Embryonic facial prominence (tissue), 1 donor: ENCODE data around the gene PLK4.
A peak's percentile ranks its signal among the peaks of the same experiment; 100 is the strongest.
"Not testable (repeated sequence)": the region's sequence is repeated elsewhere in the genome, so short reads cannot be mapped to it uniquely, and the experiment has no call there.

ENCODE experiments used
- DNase-seq: peaks from one replicate; pipeline ENCODE4 v3.0.0-alpha.2; 2016; ENCODE audit errors: extremely low spot score

Gene PLK4

DNA sequence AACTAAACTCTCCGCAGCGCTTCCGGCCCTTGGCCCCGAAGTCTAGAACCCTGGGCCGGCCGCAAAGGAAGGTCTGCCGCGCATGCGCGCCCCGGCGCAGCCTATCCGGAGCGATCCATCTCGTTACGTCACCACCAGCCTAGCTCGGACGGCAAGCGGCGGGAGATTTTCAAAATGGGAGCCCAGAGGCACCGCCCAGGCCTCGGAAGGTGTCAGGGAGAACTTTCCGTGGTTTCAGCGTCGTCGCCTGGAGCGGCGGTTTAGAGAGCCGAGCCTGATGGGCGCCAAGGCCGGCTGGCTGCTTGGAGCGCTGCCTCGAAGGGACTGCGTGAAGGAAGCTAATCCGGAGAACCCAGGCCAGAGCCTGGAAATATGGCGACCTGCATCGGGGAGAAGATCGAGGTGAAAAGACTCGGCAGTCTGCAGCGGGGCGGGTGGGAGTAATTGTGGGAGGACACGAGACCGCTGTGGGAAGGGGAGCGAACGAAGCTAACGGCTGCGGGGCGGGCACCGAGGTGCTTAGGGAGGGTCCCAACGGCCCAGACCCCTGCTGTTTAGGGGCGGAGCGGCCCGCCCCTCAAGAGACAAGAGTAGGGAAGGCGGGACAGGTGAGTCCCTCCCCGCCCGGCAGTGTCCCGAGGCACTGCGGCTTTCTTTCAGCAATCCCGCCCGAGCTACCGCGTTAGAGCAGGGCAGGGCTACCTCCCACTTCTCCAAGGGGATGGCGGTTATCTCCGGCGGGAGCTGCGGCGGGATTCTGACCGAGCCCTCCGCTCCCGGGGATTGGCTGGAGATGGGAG, at the start of gene PLK4:
TSS of gene PLK4 (plus strand) at position 131 of the 800 bp plus-strand sequence. CDS start at position 373, 242 bp downstream.
- DNase-seq: peak; percentile 96

DNA sequence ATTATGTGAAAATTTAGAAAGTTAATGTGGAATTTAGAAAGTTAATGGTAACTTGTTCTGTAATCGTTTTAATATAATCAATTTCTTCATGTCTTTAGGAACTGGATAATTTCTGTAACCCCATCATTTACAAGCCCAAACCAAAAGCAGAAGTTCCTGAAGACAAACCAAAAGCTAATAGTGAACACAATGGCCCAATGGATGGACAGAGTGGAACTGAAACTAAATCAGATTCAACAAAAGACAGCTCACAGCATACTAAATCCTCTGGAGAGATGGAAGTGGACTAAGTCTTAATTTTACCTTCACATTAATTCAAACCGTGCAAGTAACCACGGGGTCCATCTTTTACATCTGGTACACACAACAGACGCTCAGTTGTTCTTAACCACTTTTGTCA, 48.1 kb upstream of the PLK4 start:
- DNase-seq: no peak

DNA sequence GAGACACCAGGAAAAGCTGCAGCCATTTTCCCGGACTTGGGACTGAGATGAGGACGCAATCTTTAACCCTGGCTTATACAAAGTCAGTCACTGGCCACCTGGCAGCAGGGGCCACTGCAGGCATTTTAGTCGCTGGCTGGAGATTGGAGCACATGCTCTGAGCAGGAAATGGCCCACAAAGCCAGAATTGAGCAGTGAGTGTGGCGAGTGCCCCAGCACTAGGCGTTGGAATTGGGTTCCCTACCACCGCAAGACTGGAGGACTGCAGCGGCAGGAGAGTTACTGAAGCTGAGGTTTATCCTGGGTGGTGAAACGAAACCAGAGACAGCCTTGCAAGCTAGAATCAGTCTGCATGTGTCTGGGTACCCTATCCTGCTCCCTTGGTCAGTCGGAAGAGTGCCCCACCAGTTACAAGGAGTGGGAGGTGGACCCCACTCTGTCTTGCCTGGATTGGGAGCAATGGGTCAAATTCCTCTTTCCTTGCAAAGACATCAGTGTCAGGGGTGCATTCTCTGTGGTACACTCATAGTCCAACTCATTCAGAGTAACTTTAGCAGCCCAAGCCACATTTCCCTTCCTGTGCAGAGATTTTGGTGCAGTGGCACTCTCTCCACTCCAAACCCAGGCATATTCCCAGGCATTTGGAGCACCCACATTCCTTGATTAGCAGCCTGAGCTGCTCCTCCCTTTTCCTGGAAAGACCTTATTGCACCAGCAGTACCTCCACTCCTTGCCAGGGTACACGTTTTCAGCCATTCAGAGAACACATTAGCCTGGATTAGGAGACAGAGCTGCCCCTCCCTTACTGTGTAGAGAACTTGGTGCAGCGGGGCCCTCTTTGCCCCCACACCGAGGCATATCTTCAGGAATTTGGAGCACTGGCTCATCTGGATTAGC, 36.7 kb upstream of the PLK4 start:
- DNase-seq: no peak

DNA sequence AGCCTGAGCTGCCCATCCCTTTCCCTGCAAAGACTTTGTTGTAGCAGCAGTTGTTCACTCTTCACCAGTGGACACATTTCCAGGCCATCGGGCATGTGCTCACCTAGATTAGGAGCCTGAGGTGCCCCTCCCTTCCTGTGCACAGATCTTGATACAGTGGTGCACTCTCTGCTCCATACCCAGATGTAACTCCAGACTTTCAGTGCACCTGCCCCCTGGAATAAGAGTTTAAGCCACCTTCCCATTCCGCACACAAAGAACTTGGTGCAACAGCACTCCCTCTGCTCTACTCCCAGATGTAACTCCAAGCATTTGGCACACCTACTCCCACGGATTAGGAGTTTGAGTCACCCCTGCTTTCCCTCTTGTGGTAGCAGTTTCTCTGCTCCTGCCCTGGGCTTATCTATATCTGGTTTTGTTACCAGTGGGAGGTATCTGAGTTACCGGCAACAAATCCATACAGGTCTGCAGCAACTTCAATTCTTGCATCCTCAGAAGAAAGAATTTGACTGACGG, 36.0 kb upstream of the PLK4 start:
- no peak for DNase-seq

DNA sequence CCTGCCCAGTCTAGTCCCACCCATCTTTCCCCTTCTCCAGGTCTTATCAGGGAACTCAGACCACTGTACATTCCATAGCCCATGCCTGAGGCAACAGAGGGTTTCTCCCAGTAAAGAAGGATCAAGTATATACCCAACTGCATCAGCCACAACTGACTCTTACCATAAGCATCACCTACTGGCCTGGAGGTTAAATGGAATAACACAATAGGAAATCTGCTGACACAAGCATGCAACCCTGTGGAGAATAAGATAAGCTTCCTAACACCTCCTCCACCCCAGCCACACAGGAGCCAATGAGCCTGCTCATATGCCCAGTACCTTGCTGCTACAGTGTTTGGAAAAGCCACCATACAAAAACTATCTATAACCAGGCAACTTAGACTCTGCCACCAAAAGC, 34.6 kb upstream of the PLK4 start:
- DNase-seq: no peak

DNA sequence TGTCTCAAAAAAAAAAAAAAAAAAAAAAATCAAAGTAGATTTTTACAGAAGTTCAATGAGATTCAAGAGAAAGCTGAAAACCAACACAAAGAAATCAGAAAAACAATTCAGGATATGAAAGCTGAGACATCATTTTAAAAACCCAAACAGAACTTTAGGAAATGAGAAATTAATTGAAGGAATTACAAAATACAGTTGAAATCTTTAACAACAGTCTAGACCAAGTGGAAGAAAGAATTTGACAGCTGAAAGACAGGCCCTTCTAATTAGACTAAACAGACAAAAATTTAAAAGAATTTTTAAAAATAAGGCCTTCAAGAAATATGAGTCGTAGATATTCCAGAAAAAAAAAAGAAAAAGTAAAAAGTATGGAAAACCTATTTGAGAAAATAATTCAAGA, 33.9 kb upstream of the PLK4 start:
- no peak for DNase-seq

DNA sequence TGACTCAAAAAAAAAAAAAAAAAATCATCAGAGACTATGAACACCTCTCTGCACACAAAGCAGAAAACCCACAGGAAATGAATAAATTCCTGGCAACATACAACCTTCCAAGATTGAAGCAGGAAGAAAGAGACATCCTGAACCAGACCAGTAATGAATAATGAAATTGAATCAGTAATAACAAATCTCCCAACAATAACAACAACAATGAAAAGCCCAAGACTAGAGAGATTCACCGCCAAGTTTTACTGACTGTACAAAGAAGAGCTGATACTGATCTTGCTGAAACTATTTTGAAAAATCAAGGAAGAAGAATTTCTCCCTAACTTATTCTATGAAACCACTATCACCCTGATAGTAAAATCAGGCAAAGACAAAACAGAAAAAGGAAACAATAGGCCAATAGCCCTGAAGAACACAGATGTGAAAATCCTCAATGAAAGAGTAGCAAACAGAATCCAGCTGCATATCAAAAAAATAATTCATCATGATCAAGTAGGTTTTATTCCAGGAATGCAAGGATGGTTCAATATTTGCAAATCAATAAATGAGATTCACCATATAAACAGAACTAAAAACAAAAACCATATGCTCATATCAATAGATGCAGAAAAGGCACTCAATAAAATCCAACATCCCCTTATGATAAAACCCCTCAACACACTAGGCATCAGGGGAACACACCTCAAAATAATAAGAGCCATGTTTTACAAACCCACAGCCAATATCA, 31.0 kb upstream of the PLK4 start:
- DNase-seq: no peak

DNA sequence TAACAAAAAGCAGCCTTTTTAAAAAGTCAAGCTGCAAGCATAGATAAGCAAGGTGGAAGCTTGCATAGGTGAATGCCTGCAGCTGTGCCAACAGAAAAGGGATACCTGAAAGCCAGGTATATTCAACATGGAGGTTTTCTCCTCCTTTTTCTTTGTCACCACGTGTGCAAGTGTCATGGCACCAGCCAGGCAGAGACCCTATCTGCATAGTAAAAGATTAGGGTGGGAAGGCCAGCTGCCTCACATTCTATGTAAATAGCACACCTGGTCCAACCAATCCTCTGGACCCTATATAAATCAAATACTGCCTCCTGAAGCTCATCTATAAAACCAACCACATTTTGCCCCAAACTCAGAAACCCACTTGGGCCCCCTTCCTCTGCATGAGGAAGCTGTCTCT, 28.0 kb upstream of the PLK4 start:
- DNase-seq: no peak

DNA sequence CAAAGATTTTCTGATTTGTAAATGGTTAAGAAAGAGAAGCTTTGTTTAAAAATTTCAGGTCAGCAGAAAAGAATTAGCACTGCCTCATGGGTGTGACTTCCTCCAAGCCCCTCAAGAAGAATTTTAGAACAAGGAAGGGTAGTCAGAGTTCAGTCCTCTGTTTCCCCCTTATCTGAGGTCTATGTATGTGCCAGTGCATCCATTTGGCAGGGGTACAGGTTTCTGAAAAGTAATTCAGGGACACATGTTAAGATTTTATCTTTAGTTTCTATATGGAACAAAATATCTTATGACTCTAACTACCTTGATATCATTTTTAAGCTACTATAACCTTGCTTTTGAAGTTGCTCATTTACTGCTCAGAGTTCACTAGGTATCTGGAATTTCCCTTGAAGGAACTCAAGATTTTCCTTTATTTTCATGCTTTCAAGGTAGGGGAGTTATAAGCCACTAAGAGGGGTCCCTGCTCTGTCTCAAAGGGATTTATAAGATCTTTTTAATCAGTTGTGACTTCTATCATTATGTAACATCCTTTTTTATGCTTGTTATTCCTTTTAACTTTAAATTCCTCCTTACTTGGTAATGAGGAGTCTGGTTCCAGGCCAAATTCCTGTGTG, 24.4 kb upstream of the PLK4 start:
- DNase-seq: no peak

DNA sequence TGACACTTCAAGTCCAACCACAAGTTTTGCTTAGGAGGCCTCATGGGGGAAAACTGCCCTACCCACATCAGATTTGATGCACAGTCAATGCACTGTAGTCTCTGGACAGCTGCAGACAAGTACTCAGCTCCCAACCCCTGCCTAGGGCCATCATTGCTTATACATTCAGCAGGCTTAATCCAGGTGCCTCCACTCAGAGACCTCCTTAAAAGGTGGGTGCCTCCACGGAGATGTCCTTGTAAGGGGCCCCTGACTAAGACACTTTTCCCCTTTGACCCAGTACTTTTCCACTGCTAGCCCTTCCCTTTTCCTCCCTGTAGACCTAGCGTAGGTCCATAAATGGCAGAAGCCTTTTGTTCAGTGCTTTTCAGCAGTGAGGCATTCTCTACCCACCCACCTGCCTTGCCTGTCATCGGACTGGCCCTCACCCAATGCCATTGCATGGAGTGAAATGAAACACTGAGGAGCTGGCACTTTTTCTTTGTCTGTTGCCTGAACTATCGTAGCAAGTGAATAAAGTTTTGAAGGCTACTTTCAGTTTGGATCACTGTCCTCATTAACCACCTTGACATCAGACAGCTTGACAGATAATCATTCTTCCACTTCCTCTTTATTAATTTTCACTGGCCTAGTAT, 23.8 kb upstream of the PLK4 start:
- no peak for DNase-seq

DNA sequence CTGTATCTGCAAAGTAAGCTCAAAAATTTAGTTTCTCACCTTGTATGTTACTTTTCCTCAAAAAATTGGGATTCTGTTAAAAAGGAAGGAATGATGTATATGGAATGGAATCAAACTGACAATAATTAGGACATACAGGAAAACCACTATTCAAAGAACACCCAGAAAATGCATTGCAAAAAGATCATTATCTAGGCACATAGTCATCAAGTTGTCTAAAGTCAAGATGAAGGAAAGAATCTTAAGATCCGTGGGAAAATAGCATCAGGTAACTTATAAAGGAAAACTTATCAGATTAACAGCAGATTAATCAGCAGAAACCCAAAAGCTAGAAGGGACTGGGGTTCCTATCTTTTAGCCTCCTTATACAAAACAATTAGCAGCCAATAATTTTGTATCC, 23.1 kb upstream of the PLK4 start:
- no peak for DNase-seq

DNA sequence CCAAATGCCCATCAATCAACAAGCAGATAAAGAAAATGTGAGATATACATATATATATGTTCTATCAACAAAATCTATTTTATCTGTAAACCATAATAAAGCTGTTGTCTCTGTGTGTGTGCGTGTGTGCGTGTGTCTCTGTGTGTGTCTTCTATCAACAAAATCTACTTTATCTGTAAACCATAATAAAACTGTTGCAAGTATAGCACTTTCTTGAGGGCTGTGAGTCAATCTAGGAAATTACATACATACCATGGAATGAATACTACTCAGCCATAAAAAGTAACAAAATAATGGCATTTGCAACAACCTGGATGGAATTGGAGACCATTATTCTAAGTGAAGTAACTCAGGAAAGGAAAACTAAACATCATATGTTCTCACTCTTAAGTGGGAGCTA, 12.5 kb upstream of the PLK4 start:
- no peak for DNase-seq

DNA sequence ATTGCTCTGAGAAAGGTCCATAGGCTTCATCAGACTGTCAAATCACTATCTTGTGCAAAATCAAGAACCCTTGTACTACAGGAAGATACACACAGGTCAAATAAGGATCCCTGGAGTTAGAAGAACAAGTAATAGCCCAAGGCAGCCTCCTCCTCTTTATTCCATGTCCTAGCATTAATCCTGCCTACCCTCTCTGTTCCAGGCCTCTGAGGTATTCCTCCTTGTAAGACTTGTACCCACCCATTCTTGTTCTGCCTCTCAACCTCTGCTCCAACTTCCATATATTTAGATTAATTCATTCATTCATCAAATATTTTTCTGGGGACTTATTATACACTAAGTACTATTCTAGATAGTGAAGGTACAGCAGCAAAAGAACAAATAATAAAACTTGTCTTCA, 10.4 kb upstream of the PLK4 start:
- DNase-seq: no peak

DNA sequence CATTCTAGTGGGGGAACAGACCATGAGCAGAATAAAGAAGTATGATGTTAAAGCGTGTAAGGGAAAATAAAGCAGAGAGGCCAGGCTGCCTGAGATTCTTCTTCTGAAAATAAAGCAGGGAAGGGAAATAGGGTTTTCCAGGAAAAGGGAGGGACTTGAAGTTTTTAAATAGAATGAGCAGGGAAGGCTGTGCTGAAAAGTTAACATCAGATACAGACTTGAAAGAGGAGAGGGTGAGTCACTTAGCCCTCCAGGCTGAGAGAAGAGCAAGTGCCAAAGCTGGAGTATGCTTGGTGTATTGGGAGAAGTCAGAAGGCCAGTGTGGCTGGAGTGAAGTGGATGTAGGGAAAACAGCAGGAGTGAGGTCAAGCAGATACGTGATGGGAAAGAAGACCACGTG, 10.0 kb upstream of the PLK4 start:
- DNase-seq: no peak

DNA sequence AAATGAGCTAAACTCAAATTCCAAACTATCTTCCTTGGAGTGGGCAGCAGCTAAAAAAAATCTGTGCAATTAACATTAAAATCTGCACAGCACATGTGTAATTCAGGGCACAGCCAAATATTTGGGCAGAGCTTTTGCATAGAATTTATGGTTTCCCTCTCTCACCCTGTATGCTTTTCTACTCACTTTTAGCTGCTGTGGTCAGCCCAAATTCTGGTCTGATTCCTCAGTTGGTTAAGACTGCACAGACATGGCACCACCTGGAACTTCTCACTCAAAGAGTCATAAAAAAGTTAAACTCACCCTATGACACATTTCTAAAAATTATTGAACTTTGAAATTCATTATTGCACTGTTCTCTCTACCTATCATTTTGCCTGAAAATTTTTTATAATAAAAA, 4.9 kb upstream of the PLK4 start:
- no peak for DNase-seq

DNA sequence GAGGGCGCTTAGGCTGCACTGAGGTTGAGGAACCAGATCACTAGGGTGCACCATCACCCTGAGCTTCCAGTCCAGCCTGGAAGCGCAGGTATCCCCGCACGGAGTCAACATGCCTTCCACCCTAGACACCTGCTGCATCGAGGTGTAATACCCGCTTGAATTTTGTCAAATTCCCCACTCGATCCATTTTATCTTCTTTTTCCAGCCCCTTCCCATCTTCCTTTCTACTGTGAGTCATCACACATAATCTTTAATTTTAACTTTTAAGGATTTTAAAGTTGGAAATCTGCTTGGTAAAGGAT, 821 bp downstream of the PLK4 start:
- no peak for DNase-seq

DNA sequence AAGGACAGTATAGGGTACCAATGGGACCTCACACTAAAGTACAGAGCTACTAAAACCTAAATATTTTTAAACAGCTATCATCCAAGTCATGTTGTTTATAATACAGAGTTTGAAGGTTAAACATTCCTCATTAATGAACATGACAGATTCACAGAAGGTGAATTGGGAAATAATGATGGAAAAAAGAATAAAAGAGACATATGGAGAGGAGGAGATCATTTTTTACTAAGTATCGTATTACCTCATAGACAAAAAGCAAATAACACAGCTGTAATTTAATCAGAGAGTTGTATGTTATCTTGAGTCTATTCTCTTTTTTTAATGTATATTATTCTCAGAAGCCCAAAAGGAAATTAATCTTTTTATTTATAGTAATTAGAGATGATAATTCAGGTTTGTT, 7.9 kb downstream of the PLK4 start:
- no peak for DNase-seq

DNA sequence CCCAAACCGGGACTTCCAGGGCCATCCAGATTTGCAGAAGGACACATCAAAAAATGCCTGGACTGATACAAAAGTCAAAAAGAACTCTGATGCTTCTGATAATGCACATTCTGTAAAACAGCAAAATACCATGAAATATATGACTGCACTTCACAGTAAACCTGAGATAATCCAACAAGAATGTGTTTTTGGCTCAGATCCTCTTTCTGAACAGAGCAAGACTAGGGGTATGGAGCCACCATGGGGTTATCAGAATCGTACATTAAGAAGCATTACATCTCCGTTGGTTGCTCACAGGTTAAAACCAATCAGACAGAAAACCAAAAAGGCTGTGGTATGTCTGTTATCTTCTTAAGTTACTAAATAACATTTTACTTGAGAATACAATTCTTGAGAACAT, 9.2 kb downstream of the PLK4 start:
- DNase-seq: no peak

DNA sequence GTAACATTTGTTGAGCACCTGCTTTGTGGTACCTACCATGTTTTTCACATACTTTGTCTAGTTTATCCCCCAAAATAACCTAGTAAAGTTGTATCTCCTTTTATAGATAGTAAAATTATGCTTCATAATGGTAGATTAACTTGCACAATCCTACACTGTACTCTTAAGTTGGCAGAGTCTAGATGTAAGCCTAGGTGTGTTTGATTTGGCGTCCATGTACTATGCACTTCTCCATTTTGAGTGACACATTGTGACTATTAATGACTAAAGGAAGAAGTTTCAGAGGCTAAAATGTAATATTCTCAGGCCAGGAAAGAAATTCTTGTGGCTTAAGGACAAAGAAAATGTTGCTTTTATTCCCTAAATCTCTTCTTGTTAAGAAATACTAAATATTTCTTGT, 15.4 kb downstream of the PLK4 start:
- no peak for DNase-seq

DNA sequence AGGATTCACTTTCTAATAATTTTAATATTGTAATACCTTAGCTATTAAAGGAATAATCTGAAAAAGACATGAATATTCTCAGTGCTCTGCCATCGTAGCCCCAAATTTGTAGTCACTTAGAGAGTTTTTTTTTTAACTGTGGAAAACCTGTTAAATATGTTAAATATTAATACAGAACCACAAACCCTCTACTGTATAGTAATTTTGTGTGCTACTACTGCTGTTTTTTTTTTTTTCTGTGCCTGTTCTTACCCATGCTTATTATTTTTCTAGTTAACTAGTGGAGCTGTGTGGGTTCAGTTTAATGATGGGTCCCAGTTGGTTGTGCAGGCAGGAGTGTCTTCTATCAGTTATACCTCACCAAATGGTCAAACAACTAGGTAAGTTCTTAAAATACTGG, 15.8 kb downstream of the PLK4 start:
- DNase-seq: no peak

DNA sequence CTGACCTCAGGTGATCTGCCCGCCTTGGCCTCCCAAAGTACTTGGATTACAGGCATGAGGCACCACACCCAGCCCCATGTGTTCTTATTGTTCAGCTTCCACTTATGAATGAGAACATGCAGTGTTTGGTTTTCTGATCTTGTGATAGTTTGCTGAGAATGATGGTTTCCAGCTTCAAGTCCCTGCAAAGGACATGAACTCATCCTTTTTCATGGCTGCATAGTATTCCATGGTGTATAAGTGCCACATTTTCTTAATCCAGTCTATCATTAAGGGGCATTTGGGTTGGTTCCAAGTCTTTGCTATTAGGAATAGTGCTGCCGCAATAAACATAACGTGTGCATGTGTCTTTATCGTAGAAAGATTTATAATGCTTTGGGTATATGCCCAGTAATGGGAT, 19.0 kb downstream of the PLK4 start:
- DNase-seq: not testable (repeated sequence)
